Neutrophil (primary cell): ENCODE measurements around the gene CRX.
"Not testable (repeated sequence)": the region's sequence is repeated elsewhere in the genome, so short reads cannot be mapped to it uniquely, and the experiment has no call there.

Experiments used
- H3K27ac ChIP-seq: fragments of 200-600 bp; sonication (generic); 2 replicates; pipeline ENCODE4 v1.5.1; 2016; ENCODE audit warnings: mild to moderate bottlenecking, moderate library complexity
- H3K27me3 ChIP-seq: fragments of 200-600 bp; sonication (generic); 2 replicates; pipeline ENCODE4 v1.6.0; 2016; ENCODE audit warnings: mild to moderate bottlenecking
- H3K36me3 ChIP-seq: fragments of 200-600 bp; sonication (generic); 2 replicates; pipeline ENCODE4 v1.5.1; 2017
- H3K4me1 ChIP-seq, 2 experiments: fragments of 200-600 bp in 1 of 2; sonication (generic) in 1 of 2; 1 replicate in 1 of 2; 2 replicates in 1 of 2; pipeline versions ENCODE4 v1.5.1 to v1.6.1; 2013 to 2016; ENCODE audit warnings: low read depth in 1 of 2, low read length in 1 of 2, mild to moderate bottlenecking in 1 of 2, moderate library complexity in 1 of 2; ENCODE audit not compliant: control insufficient read depth in 1 of 2, insufficient read depth in 1 of 2
- H3K4me3 ChIP-seq, 2 experiments: fragments of 200-600 bp in 1 of 2; sonication (generic) in 1 of 2; 1 replicate in 1 of 2; 2 replicates in 1 of 2; pipeline ENCODE4 v1.5.1; 2013 to 2016; ENCODE audit warnings: low read depth in 1 of 2, low read length in 1 of 2, mild to moderate bottlenecking in 1 of 2, moderate library complexity in 1 of 2
- H3K9me3 ChIP-seq: fragments of 200-600 bp; sonication (generic); 2 replicates; pipeline ENCODE4 v1.5.1; 2016
- CTCF ChIP-seq: fragments of 200-600 bp; sonication (generic); IDR thresholded peaks from 2 replicates; pipeline ENCODE4 v1.5.1; 2016; ENCODE audit warnings: antibody characterized with exemption

Gene CRX

GRCh38 chr19:47798904-47799266 is 22.9 kb upstream of the CRX start:
- Histone ChIP-seq H3K4me3 (no peak overlapping the region), H3K9me3 (no peaks in the 10 kb centered on the region), H3K36me3 (no peaks in the 10 kb centered on the region), H3K27me3 (peaks cover 13% of the 10 kb centered on the region), H3K4me1 (no peaks in the 10 kb centered on the region), H3K27ac (no peak overlapping the region)
- TF ChIP-seq CTCF, result no peak

- Histone ChIP-seq H3K36me3 (no peaks in the 10 kb centered on the region), H3K4me1 (no peaks in the 10 kb centered on the region), H3K27ac (no peak overlapping the region), H3K27me3 (peaks cover 13% of the 10 kb centered on the region), H3K4me3 (no peak overlapping the region), H3K9me3 (no peaks in the 10 kb centered on the region)
- no peak for TF ChIP-seq CTCF
Measured at GRCh38 chr19:47801270-47801669, 20.5 kb upstream of the CRX start.

GRCh38 chr19:47802521-47803043 is 19.2 kb upstream of the CRX start:
- no peak overlapping the region for H3K4me3 ChIP-seq
- no peak for TF ChIP-seq CTCF
- no peaks in the 10 kb centered on the region for H3K36me3 ChIP-seq
- H3K27me3 ChIP-seq, result peaks cover 13% of the 10 kb centered on the region
- H3K27ac ChIP-seq, result no peak overlapping the region
- no peaks in the 10 kb centered on the region for H3K9me3 ChIP-seq
- H3K4me1 ChIP-seq, result no peaks in the 10 kb centered on the region

GRCh38 chr19:47803148-47803547 is 18.6 kb upstream of the CRX start:
- not testable (repeated sequence) for H3K27me3 ChIP-seq, H3K4me3 ChIP-seq, H3K4me1 ChIP-seq, H3K27ac ChIP-seq, H3K9me3 ChIP-seq, H3K36me3 ChIP-seq

GRCh38 chr19:47803671-47804070 is 18.1 kb upstream of the CRX start:
- H3K36me3 ChIP-seq, H3K9me3 ChIP-seq: not testable (repeated sequence)

GRCh38 chr19:47804451-47804850 is 17.3 kb upstream of the CRX start, which contains the start of gene TPRX1:
TPRX1 (minus strand) TSS chr19:47804551; CDS start chr19:47804539, 12 bp downstream.
- H3K36me3 ChIP-seq, H3K4me1 ChIP-seq, H3K4me3 ChIP-seq, H3K9me3 ChIP-seq, H3K27me3 ChIP-seq, H3K27ac ChIP-seq: not testable (repeated sequence)

More at GRCh38 chr19:47803671-47804070, 18.1 kb upstream of the CRX start:
- not testable (repeated sequence) for H3K27ac ChIP-seq, H3K27me3 ChIP-seq, H3K4me3 ChIP-seq, H3K4me1 ChIP-seq

GRCh38 chr19:47805313-47805712 is 16.4 kb upstream of the CRX start:
- no peak overlapping the region for H3K27ac ChIP-seq
- H3K9me3 ChIP-seq, result no peaks in the 10 kb centered on the region
- no peaks in the 10 kb centered on the region for H3K4me1 ChIP-seq
- H3K36me3 ChIP-seq, result no peaks in the 10 kb centered on the region
- H3K27me3 ChIP-seq, result peaks cover 4% of the 10 kb centered on the region
- no peak overlapping the region for H3K4me3 ChIP-seq
- TF ChIP-seq CTCF, result no peak
